ENCODE measurements around the gene MXD3.

DNA sequence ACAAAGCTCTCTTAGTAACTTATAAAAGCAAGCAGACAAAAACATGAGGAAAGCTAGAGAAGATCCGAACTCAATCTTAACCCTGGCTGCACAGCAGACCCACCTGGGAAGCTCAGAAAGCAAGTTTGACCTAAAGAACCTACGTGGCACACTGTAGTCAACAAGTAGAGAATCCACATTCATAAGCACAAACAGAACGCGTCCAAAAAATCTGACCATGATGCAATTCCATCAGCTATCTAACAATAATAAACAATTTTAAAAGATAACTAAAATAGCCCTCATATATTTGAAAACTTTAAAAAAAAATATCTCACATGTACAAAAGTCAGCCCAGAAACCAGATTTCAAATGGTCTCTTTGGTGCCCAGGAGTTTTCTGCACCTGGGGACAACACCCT, 35.1 kb upstream of the MXD3 start:
- TF ChIP-seq, protein P1, sequence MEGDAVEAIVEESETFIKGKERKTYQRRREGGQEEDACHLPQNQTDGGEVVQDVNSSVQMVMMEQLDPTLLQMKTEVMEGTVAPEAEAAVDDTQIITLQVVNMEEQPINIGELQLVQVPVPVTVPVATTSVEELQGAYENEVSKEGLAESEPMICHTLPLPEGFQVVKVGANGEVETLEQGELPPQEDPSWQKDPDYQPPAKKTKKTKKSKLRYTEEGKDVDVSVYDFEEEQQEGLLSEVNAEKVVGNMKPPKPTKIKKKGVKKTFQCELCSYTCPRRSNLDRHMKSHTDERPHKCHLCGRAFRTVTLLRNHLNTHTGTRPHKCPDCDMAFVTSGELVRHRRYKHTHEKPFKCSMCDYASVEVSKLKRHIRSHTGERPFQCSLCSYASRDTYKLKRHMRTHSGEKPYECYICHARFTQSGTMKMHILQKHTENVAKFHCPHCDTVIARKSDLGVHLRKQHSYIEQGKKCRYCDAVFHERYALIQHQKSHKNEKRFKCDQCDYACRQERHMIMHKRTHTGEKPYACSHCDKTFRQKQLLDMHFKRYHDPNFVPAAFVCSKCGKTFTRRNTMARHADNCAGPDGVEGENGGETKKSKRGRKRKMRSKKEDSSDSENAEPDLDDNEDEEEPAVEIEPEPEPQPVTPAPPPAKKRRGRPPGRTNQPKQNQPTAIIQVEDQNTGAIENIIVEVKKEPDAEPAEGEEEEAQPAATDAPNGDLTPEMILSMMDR (IDR thresholded peaks at IDR 0.05; ENCODE audit: low read length): no peak
- TF ChIP-seq EZH2 (IDR thresholded peaks at IDR 0.05; ENCODE audit: borderline replicate concordance, low read length): no peak

All from OCI-LY1 (cell line).